HCT116 (cell line): Measurements from ENCODE around the gene XPNPEP3.

ENCODE experiments used
- ATF3 ChIP-seq: IDR thresholded peaks from 2 replicates; pipeline ENCODE4 v1.6.1; 2012
- CEBPB ChIP-seq: IDR thresholded peaks from 2 replicates; pipeline ENCODE4 v1.6.1; 2012; ENCODE audit warnings: low read depth
- EZH2 ChIP-seq: fragments of 200-600 bp; sonication (generic); IDR thresholded peaks from 2 replicates; pipeline ENCODE4 v1.6.1; 2017; ENCODE audit warnings: antibody characterized with exemption, mixed run types
- POLR2AphosphoS5 ChIP-seq: IDR thresholded peaks from 2 replicates; pipeline ENCODE4 v1.6.1; 2011; ENCODE audit warnings: mild to moderate bottlenecking, low read depth, low read length, moderate library complexity
- RAD21 ChIP-seq: IDR thresholded peaks from 2 replicates; pipeline ENCODE4 v1.6.1; 2012; ENCODE audit warnings: low read depth, mild to moderate bottlenecking
- SP1 ChIP-seq: IDR thresholded peaks from 2 replicates; pipeline ENCODE4 v1.6.1; 2012; ENCODE audit warnings: low read depth
- TCF7L2 ChIP-seq: IDR thresholded peaks from 2 replicates; pipeline ENCODE4 v1.7.0; 2011; ENCODE audit warnings: borderline replicate concordance, inconsistent platforms; ENCODE audit not compliant: insufficient read depth, insufficient read length; ENCODE audit errors: extremely low read depth
- TF ChIP-seq, protein P1 (sequence below), 3 experiments: fragments of 200-600 bp in 1 of 3; sonication (generic) in 1 of 3; IDR thresholded peaks in 2 of 3; conservative IDR thresholded peaks in 1 of 3; 2 replicates each; pipeline ENCODE4 v1.5.1; 2012 to 2017; ENCODE audit warnings: low read depth in 2 of 3, low read length in 2 of 3, antibody characterized with exemption in 1 of 3, borderline replicate concordance in 1 of 3, control low read depth in 1 of 3, mild to moderate bottlenecking in 1 of 3, mixed read lengths in 1 of 3, mixed run types in 1 of 3, moderate library complexity in 1 of 3; ENCODE audit not compliant: insufficient read depth in 1 of 3

DNA sequence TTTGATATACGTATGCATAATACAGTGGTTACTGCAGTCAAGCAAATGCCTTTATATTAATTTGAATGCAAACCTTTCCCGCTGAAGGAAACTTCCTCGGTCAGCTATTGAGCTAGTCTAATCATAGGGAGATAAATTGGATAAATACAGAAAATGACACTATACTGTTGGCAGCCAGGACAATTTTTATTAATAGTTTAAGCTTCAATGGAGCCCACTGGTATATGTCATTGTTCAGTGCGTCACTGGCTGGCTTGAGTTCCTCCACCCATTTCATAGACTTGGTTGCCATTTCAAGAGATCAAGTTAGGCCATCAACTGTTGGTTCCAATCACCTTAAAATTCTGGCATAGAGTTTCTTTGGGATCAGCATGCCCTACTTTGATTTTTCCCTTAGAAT is 37.5 kb downstream of the XPNPEP3 start:
- TF ChIP-seq TCF7L2 (no peak), RAD21 (no peak), EZH2 (no peak), POLR2AphosphoS5 (no peak), SP1 (no peak), CEBPB (no peak), ATF3 (no peak)
- TF ChIP-seq, protein P1, sequence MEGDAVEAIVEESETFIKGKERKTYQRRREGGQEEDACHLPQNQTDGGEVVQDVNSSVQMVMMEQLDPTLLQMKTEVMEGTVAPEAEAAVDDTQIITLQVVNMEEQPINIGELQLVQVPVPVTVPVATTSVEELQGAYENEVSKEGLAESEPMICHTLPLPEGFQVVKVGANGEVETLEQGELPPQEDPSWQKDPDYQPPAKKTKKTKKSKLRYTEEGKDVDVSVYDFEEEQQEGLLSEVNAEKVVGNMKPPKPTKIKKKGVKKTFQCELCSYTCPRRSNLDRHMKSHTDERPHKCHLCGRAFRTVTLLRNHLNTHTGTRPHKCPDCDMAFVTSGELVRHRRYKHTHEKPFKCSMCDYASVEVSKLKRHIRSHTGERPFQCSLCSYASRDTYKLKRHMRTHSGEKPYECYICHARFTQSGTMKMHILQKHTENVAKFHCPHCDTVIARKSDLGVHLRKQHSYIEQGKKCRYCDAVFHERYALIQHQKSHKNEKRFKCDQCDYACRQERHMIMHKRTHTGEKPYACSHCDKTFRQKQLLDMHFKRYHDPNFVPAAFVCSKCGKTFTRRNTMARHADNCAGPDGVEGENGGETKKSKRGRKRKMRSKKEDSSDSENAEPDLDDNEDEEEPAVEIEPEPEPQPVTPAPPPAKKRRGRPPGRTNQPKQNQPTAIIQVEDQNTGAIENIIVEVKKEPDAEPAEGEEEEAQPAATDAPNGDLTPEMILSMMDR (IDR thresholded peaks at IDR 0.05 in 2 of 3, conservative IDR thresholded peaks at IDR 0.05 in 1 of 3; ENCODE audit: borderline replicate concordance in 1 of 3, insufficient read depth in 1 of 3, low read depth in 2 of 3, low read length in 2 of 3) = no peak
